Uterus (tissue), 4 donors: ENCODE data around the gene KAT7. TPM values are rescaled to one million over a fixed set of nuclear protein-coding genes. Genes with fewer than 3 reads are reported as not detected.

Source experiments
- DNase-seq, 2 donors: peaks; one replicate each; pipeline ENCODE4 v3.0.0-alpha.2; 2019 to 2020
- H3K27ac ChIP-seq, 2 donors: fragments of 200-600 bp; sonication (generic); 1 replicate in 1 of 2; 2 replicates in 1 of 2; pipeline ENCODE4 v1.5.1; 2016 to 2018
- H3K27me3 ChIP-seq, 2 donors: fragments of 200-600 bp; sonication (generic); one replicate each; pipeline ENCODE4 v1.5.1; 2018 to 2019; ENCODE audit warnings: control low read depth in 1 of 2
- H3K36me3 ChIP-seq, 2 donors: fragments of 200-600 bp; sonication (generic); one replicate each; pipeline ENCODE4 v1.5.1; 2019; ENCODE audit warnings: control low read depth in 1 of 2
- H3K4me1 ChIP-seq, 2 donors: fragments of 200-600 bp; sonication (generic); one replicate each; pipeline ENCODE4 v1.5.1; 2018 to 2019; ENCODE audit warnings: control low read depth in 1 of 2
- H3K4me3 ChIP-seq, 2 donors: fragments of 200-600 bp; sonication (generic); 1 replicate in 1 of 2; 2 replicates in 1 of 2; pipeline ENCODE4 v1.5.1; 2018 to 2019; ENCODE audit warnings: mild to moderate bottlenecking in 1 of 2
- H3K9me3 ChIP-seq, 2 donors: fragments of 200-600 bp; sonication (generic); one replicate each; pipeline ENCODE4 v1.5.1; 2019; ENCODE audit warnings: control low read depth in 1 of 2
- CTCF ChIP-seq, 4 experiments: fragments of 200-600 bp in 2 of 4; fragments of 450-650 bp in 2 of 4; sonication (generic) in 2 of 4; IDR thresholded peaks; one replicate each; pipeline ENCODE4 v1.5.1; 2016 to 2019; ENCODE audit warnings: antibody characterized with exemption in 4 of 4, mild to moderate bottlenecking in 2 of 4, moderate library complexity in 1 of 4
- POLR2A ChIP-seq, 2 donors: fragments of 450-650 bp; IDR thresholded peaks; one replicate each; pipeline ENCODE4 v1.6.1; 2016; ENCODE audit warnings: antibody characterized with exemption in 2 of 2, mild to moderate bottlenecking in 1 of 2, moderate library complexity in 1 of 2
- intact Hi-C: fragments of 100-400 bp; cut with DNase I; formaldehyde crosslinking; loops from one replicate; pipeline ENCODE4 v1.15.1; 2023; ENCODE audit warnings: low total_unique reads
- total RNA-seq, 4 donors: library from RNA; depleted of rRNA in 3 of 4; stranded (reverse); fragments of >200 nt in 3 of 4; gene quantifications; one replicate each; pipeline versions ENCODE4 v1.1.0 to v1.2.4, GENCODE V29; 2014 to 2023
- donor health status: DM: yes; HTN: yes; CAD: no.

Gene KAT7
- total RNA-seq, 4 donors from 2014 or later = 16.8 to 117 (median 40.8) TPM

GRCh38 chr17:49839455-49839854, 51.0 kb downstream of the KAT7 start:
- Histone ChIP-seq H3K4me1 (peaks cover 0 to 6% of the 10 kb centered on the region in 2 donors), H3K27me3 (no peaks in the 10 kb centered on the region), H3K36me3 (no peaks in the 10 kb centered on the region), H3K4me3 (no peak overlapping the region), H3K27ac (no peak overlapping the region), H3K9me3 (no peaks in the 10 kb centered on the region)
- no peak for DNase-seq
- intact Hi-C loops = no loop called here
- TF ChIP-seq CTCF (IDR thresholded peaks at IDR 0.05) (no peak), POLR2A (IDR thresholded peaks at IDR 0.05) (no peak)

GRCh38 chr17:49841548-49841947, 53.1 kb downstream of the KAT7 start:
- TF ChIP-seq POLR2A (IDR thresholded peaks at IDR 0.05) = no peak
- TF ChIP-seq CTCF (IDR thresholded peaks at IDR 0.05) = no peak
- H3K4me3 ChIP-seq = no peak overlapping the region
- DNase-seq = no peak
- intact Hi-C loops = no loop called here
- no peak overlapping the region for H3K27ac ChIP-seq
- H3K4me1 ChIP-seq = peaks cover 0 to 6% of the 10 kb centered on the region in 2 donors
- H3K27me3 ChIP-seq = no peaks in the 10 kb centered on the region
- H3K9me3 ChIP-seq = no peaks in the 10 kb centered on the region
- H3K36me3 ChIP-seq = no peaks in the 10 kb centered on the region

DNA sequence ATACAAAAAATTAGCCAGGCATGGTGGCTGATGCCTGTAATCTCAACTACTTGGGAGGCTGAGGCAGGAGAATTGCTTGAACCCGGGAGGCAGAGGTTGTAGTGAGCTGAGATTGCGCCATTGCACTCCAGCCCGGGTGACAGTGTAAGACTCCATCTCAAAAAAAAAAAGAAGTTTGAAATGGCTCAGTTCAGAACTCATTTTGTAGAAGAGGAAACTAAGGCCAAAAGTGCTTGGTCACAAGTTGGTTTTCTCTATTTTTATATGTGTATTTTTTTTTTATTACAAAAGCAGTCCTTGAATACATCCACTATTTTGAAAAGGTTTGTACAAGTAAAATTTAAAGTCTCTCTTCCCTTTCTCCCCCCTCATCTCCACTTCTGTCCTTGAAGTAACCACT, 53.9 kb downstream of the KAT7 start:
- no peaks in the 10 kb centered on the region for H3K27me3 ChIP-seq
- no peak overlapping the region for H3K4me3 ChIP-seq
- no peaks in the 10 kb centered on the region for H3K4me1 ChIP-seq
- TF ChIP-seq POLR2A (IDR thresholded peaks at IDR 0.05) = no peak
- no peaks in the 10 kb centered on the region for H3K36me3 ChIP-seq
- no peak for DNase-seq
- H3K27ac ChIP-seq = no peak overlapping the region
- intact Hi-C loops = no loop called here
- H3K9me3 ChIP-seq = no peaks in the 10 kb centered on the region

DNA sequence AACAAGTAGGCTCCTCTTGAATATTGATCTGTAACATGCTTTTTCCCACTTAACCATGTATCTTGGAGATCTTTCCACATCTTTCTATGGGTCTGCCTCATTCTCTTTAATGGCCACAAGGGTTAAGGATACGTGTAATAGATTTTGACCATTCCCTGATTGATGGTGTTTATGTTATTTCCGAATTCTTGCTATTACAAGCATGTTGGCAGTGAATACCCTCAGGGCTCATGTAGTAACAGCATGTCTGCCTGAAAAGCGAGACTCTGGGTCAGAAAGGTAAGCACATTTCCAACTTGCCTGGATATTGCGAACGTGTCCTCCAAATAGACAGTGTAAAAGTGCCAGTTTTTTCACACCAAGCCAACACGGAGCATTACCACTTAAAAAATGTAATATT, 54.4 kb downstream of the KAT7 start:
- intact Hi-C loops = no loop called here
- no peaks in the 10 kb centered on the region for H3K27me3 ChIP-seq
- DNase-seq = no peak
- H3K27ac ChIP-seq = no peak overlapping the region
- H3K9me3 ChIP-seq = no peaks in the 10 kb centered on the region
- H3K4me1 ChIP-seq = no peaks in the 10 kb centered on the region
- no peak for TF ChIP-seq CTCF (IDR thresholded peaks at IDR 0.05)
- TF ChIP-seq POLR2A (IDR thresholded peaks at IDR 0.05) = no peak
- H3K36me3 ChIP-seq = no peaks in the 10 kb centered on the region
- H3K4me3 ChIP-seq = no peak overlapping the region

- no peak for DNase-seq
- intact Hi-C loops = no loop called here
- no peaks in the 10 kb centered on the region for H3K27me3 ChIP-seq
- TF ChIP-seq CTCF (IDR thresholded peaks at IDR 0.05) (no peak), POLR2A (IDR thresholded peaks at IDR 0.05) (no peak)
- no peak overlapping the region for H3K27ac ChIP-seq
- H3K4me3 ChIP-seq = no peak overlapping the region
- no peaks in the 10 kb centered on the region for H3K36me3 ChIP-seq
- no peaks in the 10 kb centered on the region for H3K9me3 ChIP-seq
- H3K4me1 ChIP-seq = no peaks in the 10 kb centered on the region
These were observed 55.4 kb downstream of the KAT7 start for GRCh38 chr17:49843774-49844350.

DNA sequence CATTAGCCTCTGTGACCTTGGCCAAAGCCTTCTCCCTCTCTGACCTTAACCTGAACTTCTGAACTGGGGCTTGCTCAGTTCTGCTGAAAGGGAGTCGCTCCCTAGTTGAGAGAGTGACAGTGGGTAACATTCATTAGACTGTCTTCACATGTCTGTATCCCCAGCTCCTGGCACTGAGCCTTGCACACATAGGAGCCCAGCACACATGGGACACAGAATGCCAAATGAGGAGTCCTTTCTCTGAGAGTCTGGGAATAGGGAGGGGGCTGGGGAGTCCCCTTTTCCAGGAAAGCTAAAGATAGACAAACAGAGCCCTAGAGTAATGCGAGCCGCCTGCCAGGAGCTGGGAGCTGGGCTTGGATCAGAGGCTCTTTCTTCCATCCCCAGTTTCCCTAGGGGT, 56.8 kb downstream of the KAT7 start:
- Histone ChIP-seq H3K27ac (no peak overlapping the region), H3K27me3 (no peaks in the 10 kb centered on the region), H3K4me1 (no peaks in the 10 kb centered on the region), H3K4me3 (no peak overlapping the region), H3K9me3 (no peaks in the 10 kb centered on the region), H3K36me3 (no peaks in the 10 kb centered on the region)
- intact Hi-C loops = no loop called here
- DNase-seq = no peak
- TF ChIP-seq POLR2A (IDR thresholded peaks at IDR 0.05) (no peak), CTCF (IDR thresholded peaks at IDR 0.05) (no peak)
